ENCODE results near the gene MXD1.

MXD1 gene

DNA sequence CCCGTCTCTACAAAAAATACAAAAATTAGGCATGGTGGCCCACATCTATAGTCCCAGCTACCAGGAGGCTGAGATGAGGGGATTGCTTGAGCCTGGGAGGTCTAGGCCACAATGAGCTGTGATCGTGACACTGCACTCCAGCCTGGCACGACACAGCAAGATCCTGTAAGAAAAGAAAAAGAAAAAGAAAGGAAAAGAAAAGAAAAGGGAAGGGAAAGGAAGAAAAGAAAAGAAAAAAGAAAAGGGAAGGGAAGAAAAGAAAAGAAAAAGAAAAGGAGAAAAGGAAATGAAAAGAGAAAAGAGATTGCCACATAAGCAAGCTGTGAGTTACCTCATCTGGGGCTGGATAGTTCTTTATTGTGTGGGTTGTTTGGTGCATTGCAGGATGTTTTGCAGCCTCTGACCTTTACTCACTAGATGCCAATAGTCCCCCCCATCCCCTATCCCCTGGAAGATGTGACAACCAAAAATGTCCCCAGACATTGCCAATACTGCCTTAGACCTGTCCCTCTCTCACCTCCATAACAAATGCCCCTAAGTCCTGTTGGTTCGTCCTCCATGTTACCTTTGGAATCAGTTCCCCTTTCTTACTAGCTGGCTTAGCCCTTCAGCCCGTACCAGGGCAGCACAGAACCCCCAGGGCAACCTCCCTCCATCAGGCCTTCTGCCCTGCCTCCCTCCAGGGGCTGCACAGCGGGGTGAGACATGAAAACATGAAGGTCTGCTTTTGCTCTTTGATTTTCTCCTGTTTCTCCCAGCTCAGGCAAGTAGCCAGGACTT lies 37.6 kb downstream of the MXD1 start:
- Mint-ChIP-seq H3K27me3 (ENCODE audit: low read depth) (no peaks in the 10 kb centered on the region), H3K4me1 (no peaks in the 10 kb centered on the region), H3K9me3 (no peaks in the 10 kb centered on the region), H3K27ac (no peak overlapping the region), H3K36me3 (ENCODE audit: low read depth) (no peaks in the 10 kb centered on the region), H3K4me3 (no peak overlapping the region)
- TF ChIP-seq, protein P1, sequence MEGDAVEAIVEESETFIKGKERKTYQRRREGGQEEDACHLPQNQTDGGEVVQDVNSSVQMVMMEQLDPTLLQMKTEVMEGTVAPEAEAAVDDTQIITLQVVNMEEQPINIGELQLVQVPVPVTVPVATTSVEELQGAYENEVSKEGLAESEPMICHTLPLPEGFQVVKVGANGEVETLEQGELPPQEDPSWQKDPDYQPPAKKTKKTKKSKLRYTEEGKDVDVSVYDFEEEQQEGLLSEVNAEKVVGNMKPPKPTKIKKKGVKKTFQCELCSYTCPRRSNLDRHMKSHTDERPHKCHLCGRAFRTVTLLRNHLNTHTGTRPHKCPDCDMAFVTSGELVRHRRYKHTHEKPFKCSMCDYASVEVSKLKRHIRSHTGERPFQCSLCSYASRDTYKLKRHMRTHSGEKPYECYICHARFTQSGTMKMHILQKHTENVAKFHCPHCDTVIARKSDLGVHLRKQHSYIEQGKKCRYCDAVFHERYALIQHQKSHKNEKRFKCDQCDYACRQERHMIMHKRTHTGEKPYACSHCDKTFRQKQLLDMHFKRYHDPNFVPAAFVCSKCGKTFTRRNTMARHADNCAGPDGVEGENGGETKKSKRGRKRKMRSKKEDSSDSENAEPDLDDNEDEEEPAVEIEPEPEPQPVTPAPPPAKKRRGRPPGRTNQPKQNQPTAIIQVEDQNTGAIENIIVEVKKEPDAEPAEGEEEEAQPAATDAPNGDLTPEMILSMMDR (IDR thresholded peaks at IDR 0.05; ENCODE audit: unreplicated experiment in 3 of 3) = no peak

DNA sequence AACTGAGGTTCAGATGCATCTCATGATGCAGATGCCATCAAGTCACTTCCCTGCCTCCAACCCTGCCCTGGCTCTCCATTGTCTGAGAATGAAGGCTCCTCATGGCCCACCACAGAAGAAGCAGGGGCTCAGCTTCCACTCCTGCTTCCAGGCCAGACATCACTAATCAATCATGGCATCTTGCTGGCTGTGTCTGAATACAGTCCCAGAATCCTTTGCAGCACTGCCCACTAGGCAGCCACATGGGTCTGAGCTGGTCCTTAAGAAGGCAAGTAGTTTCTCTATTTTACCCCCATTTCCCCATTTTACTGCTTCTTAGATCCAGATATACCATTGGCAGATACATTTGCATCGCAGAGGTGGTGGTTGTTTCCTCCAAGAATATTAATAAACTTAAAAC lies 39.2 kb downstream of the MXD1 start:
- Mint-ChIP-seq H3K9me3 (no peaks in the 10 kb centered on the region), H3K27ac (no peak overlapping the region), H3K27me3 (ENCODE audit: low read depth) (no peaks in the 10 kb centered on the region), H3K36me3 (ENCODE audit: low read depth) (no peaks in the 10 kb centered on the region), H3K4me1 (no peaks in the 10 kb centered on the region), H3K4me3 (no peak overlapping the region)
- TF ChIP-seq, protein P1 (IDR thresholded peaks at IDR 0.05; ENCODE audit: unreplicated experiment in 3 of 3) = no peak

DNA sequence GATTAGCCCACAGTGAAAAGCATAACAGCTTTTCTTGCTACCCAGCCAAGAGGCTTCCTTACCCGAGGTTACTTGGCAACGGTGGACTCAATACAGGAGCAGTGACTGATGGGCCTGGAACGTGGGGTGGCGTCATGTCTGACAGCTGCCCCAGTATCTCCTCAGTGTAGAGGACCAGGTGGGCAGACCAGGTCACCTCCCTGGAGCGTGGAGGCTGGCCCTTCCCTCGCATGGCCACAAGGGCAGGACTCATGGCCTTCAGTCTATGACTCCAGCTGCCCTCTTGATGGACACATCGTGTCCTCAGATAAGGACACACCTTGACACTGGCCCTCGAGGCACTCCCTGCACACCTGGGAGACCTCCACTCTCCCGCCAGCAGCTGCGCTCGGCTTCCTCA lies 40.1 kb downstream of the MXD1 start:
- Mint-ChIP-seq H3K27ac (no peak overlapping the region), H3K4me1 (no peaks in the 10 kb centered on the region), H3K4me3 (no peak overlapping the region), H3K9me3 (no peaks in the 10 kb centered on the region), H3K36me3 (ENCODE audit: low read depth) (no peaks in the 10 kb centered on the region), H3K27me3 (ENCODE audit: low read depth) (no peaks in the 10 kb centered on the region)
- TF ChIP-seq, protein P1 (IDR thresholded peaks at IDR 0.05; ENCODE audit: unreplicated experiment in 3 of 3) = no peak

DNA sequence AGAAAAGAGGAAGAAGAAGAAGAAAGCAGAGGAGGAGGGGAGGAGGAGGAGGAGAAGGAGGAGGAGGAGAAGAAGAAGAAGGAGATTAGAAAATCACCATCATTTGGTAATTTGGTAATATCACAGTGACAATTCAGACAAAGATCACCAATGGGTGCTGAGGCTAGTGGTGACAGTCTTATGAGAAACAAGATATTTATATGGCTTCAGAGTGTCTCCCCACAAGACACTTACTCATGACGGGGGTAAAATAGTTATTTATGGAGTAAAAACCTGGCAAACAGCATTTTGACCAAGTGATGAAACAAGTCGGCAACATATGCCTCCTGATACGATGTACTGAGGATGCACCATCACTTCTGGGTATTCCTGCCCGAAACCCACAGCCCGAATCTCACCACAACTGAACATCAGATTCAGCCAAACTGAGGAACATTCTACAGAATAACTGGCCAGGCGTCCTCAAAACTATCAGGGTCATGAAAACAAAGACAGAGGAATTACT lies 41.6 kb downstream of the MXD1 start:
- H3K9me3 Mint-ChIP-seq = no peaks in the 10 kb centered on the region
- H3K4me1 Mint-ChIP-seq = no peaks in the 10 kb centered on the region
- TF ChIP-seq, protein P1 (IDR thresholded peaks at IDR 0.05; ENCODE audit: unreplicated experiment in 3 of 3) = no peak
- H3K36me3 Mint-ChIP-seq (ENCODE audit: low read depth) = no peaks in the 10 kb centered on the region
- H3K27ac Mint-ChIP-seq = no peak overlapping the region
- H3K27me3 Mint-ChIP-seq (ENCODE audit: low read depth) = no peaks in the 10 kb centered on the region
- no peak overlapping the region for H3K4me3 Mint-ChIP-seq

DNA sequence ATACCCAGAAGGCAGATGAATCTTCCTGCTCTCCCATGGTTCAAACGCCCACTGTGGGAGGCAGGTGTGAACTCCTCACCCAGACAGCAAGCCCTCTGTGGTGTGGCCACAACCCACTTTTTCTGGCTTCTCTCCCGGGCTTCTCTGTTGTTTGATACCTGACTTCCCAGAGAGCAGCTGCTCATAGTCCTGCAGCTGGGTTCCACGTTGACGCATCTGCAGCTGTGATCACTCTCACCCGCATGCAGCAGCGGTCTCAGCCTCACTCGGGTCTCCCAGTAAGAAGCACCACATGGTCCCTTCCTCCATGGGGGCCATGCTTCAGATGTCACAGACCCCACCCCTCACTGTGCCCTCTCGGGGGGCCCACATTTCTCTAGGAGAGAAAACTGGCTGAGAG lies 43.1 kb downstream of the MXD1 start:
- H3K36me3 Mint-ChIP-seq (ENCODE audit: low read depth) = no peaks in the 10 kb centered on the region
- no peaks in the 10 kb centered on the region for H3K27me3 Mint-ChIP-seq (ENCODE audit: low read depth)
- TF ChIP-seq, protein P1 (IDR thresholded peaks at IDR 0.05; ENCODE audit: unreplicated experiment in 3 of 3) = no peak
- no peak overlapping the region for H3K4me3 Mint-ChIP-seq
- H3K9me3 Mint-ChIP-seq = no peaks in the 10 kb centered on the region
- no peaks in the 10 kb centered on the region for H3K4me1 Mint-ChIP-seq
- H3K27ac Mint-ChIP-seq = no peak overlapping the region

DNA sequence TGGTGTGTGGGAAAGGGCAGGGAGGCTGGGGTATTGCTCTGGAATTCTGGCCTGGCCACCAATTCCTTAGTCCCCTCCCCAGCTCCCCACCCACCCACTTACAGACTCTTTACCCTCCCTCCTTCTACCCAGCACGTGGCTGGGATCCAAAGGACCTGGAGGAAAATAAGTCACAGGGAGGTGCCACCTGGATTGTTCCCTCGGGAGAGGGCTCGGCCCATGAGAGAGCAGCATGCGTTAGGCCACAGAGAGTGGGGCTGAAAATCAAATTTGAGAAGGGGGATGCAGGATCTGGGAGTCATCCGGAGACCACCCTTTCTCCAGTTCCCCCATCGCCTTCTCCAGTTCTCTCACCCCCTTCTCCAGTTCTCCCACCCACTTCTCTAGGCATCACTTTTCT lies 43.6 kb downstream of the MXD1 start:
- TF ChIP-seq, protein P1 (IDR thresholded peaks at IDR 0.05; ENCODE audit: unreplicated experiment in 3 of 3) = no peak
- Mint-ChIP-seq H3K4me1 (no peaks in the 10 kb centered on the region), H3K4me3 (no peak overlapping the region), H3K36me3 (ENCODE audit: low read depth) (no peaks in the 10 kb centered on the region), H3K9me3 (no peaks in the 10 kb centered on the region), H3K27ac (no peak overlapping the region), H3K27me3 (ENCODE audit: low read depth) (no peaks in the 10 kb centered on the region)
